HepG2 (cell line): ENCODE measurements around the gene IRGQ. TPM values are rescaled to one million over a fixed set of nuclear protein-coding genes. Genes with fewer than 3 reads are reported as not detected.

Source experiments
- GABPA ChIP-seq, 2 experiments: IDR thresholded peaks; 2 replicates each; pipeline ENCODE4 v1.6.1; 2011 to 2016; ENCODE audit warnings: low read depth in 2 of 2, low read length in 1 of 2, missing biosample characterization in 1 of 2, missing genetic modification characterization in 1 of 2
- GABPB1 ChIP-seq: IDR thresholded peaks from 2 replicates; pipeline ENCODE4 v1.6.1; 2016; ENCODE audit warnings: mild to moderate bottlenecking, missing genetic modification reagents, moderate library complexity, missing compliant biosample characterization
- HDAC1 ChIP-seq: sonication (generic); formaldehyde crosslinking; IDR thresholded peaks from 2 replicates; pipeline ENCODE4 v1.5.1; 2020; ENCODE audit warnings: mild to moderate bottlenecking, missing genetic modification reagents
- HNRNPLL ChIP-seq: fragments of 200-400 bp; formaldehyde crosslinking; IDR thresholded peaks from 2 replicates; pipeline ENCODE4 v1.6.1; 2017; ENCODE audit warnings: mild to moderate bottlenecking, low read depth, low read length; ENCODE audit not compliant: poor library complexity, severe bottlenecking
- NR1H2 ChIP-seq: sonication (generic); formaldehyde crosslinking; IDR thresholded peaks from 2 replicates; pipeline ENCODE4 v1.8.1; 2022; ENCODE audit warnings: low read depth, missing genetic modification reagents, borderline replicate concordance
- RFX1 ChIP-seq: fragments of 450-650 bp; IDR thresholded peaks from 2 replicates; pipeline ENCODE4 v1.6.1; 2017
- RFXANK ChIP-seq: IDR thresholded peaks from 2 replicates; pipeline ENCODE4 v1.6.1; 2016
- SIN3B ChIP-seq: fragments of 150-350 bp; IDR thresholded peaks from 2 replicates; pipeline ENCODE4 v1.6.1; 2014; ENCODE audit warnings: low read length
- TBX2 ChIP-seq: sonication (generic); formaldehyde crosslinking; IDR thresholded peaks from 2 replicates; pipeline ENCODE4 v1.5.0; 2020; ENCODE audit warnings: missing genetic modification reagents, mild to moderate bottlenecking, borderline replicate concordance
- THAP11 ChIP-seq: IDR thresholded peaks from 2 replicates; pipeline ENCODE4 v1.6.1; 2016; ENCODE audit warnings: missing biosample characterization, missing genetic modification reagents
- ZNF264 ChIP-seq: sonication (generic); formaldehyde crosslinking; IDR thresholded peaks from 2 replicates; pipeline ENCODE4 v1.4.0; 2020; ENCODE audit warnings: missing genetic modification reagents
- ZNF558 ChIP-seq: sonication (generic); formaldehyde crosslinking; IDR thresholded peaks from 2 replicates; pipeline ENCODE4 v1.9.0; 2022; ENCODE audit warnings: mild to moderate bottlenecking, missing genetic modification reagents, borderline replicate concordance
- polyA plus RNA-seq, 8 experiments: library from polyadenylated mRNA; depleted of rRNA in 3 of 8; stranded (reverse) in 7 of 8; unstranded in 1 of 8; fragments of >200 nt; fragmentation: Illumina TruSeq in 4 of 8; extraction: Trizol in 4 of 8; gene quantifications; 2 replicates each; pipeline versions ENCODE4 v1.2.1 to v1.2.3, GENCODE V29; 2011 to 2016; ENCODE audit warnings: low read depth in 4 of 8, missing spikeins in 1 of 8, mixed read lengths in 1 of 8; ENCODE audit not compliant: insufficient read depth in 1 of 8
- total RNA-seq, 5 experiments: library from RNA; depleted of rRNA; stranded (reverse); fragments of >200 nt; fragmentation: Illumina TruSeq; extraction: Trizol; gene quantifications; 2 replicates each; pipeline ENCODE4 v1.2.3, GENCODE V29; 2016; ENCODE audit warnings: low read depth in 1 of 5
- TF ChIP-seq, protein P1 (sequence below): sonication (generic); formaldehyde crosslinking; IDR thresholded peaks from 2 replicates; pipeline ENCODE4 v1.5.1; 2020; ENCODE audit warnings: mild to moderate bottlenecking, missing genetic modification reagents, moderate library complexity
- TF ChIP-seq, protein P2 (sequence below): sonication (generic); formaldehyde crosslinking; IDR thresholded peaks from 2 replicates; pipeline ENCODE4 v1.4.0; 2020; ENCODE audit warnings: missing genetic modification reagents
- TF ChIP-seq, protein P3 (sequence below): sonication (generic); formaldehyde crosslinking; IDR thresholded peaks from 2 replicates; pipeline ENCODE4 v1.4.0; 2020; ENCODE audit warnings: missing genetic modification reagents
- TF ChIP-seq, protein P4 (sequence below): sonication (generic); formaldehyde crosslinking; IDR thresholded peaks from 2 replicates; pipeline ENCODE4 v1.8.1; 2023; ENCODE audit warnings: mild to moderate bottlenecking, missing genetic modification reagents

Gene IRGQ
- total and polyA plus RNA-seq, 2 of the 13 experiments (the other 11 are each of a cell fraction or from before 2014, with no cell fraction given), result 11.6 to 12.4 TPM

DNA sequence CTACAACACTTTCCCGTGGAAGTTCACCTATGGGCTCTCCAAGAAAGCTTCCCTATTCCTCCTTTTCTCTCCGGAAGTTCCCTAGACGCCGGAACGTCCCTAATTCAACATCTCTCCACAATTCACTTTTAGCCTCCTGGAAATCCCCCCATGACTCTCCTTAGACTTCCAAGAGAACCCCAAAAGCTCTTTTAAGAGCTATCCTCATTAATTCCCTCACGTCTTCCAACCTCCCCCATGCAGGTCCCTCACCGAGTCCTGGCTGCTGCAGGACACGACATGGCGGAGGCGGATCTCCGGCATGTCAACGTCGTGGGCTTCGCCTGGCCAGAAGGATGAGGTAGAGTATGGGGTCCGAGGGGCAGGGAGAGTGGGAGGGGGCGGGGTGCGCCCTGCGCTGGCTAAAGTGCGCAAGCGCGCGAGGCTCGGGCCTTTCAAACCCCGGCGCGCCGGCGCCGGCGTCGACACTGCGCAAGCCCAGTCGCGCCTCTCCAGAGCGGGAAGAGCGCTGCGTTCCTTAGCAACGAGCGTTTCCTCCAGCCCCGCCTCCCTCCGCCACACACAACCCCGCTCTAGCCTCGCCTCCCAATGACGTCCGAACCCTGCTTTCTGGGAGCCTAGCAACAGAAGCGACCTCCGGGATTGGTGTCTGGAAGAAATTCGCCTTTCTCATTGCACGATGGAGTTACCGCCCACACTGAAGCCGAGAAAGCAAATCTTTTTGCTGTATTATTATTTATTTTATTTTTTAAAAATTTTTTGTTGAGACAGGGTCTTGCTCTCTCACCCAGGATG is 20.6 kb downstream of the IRGQ start, which contains the start of the genes PINLYP and XRCC1 (continued):
- TF ChIP-seq, protein P1, sequence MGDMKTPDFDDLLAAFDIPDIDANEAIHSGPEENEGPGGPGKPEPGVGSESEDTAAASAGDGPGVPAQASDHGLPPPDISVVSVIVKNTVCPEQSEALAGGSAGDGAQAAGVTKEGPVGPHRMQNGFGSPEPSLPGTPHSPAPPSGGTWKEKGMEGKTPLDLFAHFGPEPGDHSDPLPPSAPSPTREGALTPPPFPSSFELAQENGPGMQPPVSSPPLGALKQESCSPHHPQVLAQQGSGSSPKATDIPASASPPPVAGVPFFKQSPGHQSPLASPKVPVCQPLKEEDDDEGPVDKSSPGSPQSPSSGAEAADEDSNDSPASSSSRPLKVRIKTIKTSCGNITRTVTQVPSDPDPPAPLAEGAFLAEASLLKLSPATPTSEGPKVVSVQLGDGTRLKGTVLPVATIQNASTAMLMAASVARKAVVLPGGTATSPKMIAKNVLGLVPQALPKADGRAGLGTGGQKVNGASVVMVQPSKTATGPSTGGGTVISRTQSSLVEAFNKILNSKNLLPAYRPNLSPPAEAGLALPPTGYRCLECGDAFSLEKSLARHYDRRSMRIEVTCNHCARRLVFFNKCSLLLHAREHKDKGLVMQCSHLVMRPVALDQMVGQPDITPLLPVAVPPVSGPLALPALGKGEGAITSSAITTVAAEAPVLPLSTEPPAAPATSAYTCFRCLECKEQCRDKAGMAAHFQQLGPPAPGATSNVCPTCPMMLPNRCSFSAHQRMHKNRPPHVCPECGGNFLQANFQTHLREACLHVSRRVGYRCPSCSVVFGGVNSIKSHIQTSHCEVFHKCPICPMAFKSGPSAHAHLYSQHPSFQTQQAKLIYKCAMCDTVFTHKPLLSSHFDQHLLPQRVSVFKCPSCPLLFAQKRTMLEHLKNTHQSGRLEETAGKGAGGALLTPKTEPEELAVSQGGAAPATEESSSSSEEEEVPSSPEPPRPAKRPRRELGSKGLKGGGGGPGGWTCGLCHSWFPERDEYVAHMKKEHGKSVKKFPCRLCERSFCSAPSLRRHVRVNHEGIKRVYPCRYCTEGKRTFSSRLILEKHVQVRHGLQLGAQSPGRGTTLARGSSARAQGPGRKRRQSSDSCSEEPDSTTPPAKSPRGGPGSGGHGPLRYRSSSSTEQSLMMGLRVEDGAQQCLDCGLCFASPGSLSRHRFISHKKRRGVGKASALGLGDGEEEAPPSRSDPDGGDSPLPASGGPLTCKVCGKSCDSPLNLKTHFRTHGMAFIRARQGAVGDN (CRISPR knock-in tag), result peak; percentile 73
- TF ChIP-seq, protein P2, sequence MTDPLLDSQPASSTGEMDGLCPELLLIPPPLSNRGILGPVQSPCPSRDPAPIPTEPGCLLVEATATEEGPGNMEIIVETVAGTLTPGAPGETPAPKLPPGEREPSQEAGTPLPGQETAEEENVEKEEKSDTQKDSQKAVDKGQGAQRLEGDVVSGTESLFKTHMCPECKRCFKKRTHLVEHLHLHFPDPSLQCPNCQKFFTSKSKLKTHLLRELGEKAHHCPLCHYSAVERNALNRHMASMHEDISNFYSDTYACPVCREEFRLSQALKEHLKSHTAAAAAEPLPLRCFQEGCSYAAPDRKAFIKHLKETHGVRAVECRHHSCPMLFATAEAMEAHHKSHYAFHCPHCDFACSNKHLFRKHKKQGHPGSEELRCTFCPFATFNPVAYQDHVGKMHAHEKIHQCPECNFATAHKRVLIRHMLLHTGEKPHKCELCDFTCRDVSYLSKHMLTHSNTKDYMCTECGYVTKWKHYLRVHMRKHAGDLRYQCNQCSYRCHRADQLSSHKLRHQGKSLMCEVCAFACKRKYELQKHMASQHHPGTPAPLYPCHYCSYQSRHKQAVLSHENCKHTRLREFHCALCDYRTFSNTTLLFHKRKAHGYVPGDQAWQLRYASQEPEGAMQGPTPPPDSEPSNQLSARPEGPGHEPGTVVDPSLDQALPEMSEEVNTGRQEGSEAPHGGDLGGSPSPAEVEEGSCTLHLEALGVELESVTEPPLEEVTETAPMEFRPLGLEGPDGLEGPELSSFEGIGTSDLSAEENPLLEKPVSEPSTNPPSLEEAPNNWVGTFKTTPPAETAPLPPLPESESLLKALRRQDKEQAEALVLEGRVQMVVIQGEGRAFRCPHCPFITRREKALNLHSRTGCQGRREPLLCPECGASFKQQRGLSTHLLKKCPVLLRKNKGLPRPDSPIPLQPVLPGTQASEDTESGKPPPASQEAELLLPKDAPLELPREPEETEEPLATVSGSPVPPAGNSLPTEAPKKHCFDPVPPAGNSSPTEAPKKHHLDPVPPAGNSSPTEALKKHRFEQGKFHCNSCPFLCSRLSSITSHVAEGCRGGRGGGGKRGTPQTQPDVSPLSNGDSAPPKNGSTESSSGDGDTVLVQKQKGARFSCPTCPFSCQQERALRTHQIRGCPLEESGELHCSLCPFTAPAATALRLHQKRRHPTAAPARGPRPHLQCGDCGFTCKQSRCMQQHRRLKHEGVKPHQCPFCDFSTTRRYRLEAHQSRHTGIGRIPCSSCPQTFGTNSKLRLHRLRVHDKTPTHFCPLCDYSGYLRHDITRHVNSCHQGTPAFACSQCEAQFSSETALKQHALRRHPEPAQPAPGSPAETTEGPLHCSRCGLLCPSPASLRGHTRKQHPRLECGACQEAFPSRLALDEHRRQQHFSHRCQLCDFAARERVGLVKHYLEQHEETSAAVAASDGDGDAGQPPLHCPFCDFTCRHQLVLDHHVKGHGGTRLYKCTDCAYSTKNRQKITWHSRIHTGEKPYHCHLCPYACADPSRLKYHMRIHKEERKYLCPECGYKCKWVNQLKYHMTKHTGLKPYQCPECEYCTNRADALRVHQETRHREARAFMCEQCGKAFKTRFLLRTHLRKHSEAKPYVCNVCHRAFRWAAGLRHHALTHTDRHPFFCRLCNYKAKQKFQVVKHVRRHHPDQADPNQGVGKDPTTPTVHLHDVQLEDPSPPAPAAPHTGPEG (CRISPR knock-in tag), result 0 out of 2 replicates have a peak, but pooled peaks have one; percentile 62
- no peak for TF ChIP-seq TBX2 (CRISPR knock-in tag)
- TF ChIP-seq ZNF558 (CRISPR knock-in tag), result no peak
- TF ChIP-seq, protein P3, sequence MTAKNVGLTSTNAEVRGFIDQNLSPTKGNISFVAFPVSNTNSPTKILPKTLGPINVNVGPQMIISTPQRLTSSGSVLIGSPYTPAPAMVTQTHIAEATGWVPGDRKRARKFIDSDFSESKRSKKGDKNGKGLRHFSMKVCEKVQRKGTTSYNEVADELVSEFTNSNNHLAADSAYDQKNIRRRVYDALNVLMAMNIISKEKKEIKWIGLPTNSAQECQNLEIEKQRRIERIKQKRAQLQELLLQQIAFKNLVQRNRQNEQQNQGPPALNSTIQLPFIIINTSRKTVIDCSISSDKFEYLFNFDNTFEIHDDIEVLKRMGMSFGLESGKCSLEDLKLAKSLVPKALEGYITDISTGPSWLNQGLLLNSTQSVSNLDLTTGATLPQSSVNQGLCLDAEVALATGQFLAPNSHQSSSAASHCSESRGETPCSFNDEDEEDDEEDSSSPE (CRISPR knock-in tag), result peak; percentile 90
- no peak for TF ChIP-seq NR1H2 (CRISPR knock-in tag)
- peak; percentile 91 for TF ChIP-seq RFX1
- no peak for TF ChIP-seq GABPA (IDR thresholded peaks at IDR 0.05; ENCODE audit: low read depth, low read length)
- peak; percentile 56 for TF ChIP-seq GABPA (CRISPR knock-in tag; IDR thresholded peaks at IDR 0.05; ENCODE audit: low read depth)
- no peak for TF ChIP-seq ZNF264 (CRISPR knock-in tag)
- TF ChIP-seq HDAC1, result peak; percentile 70
- peak; percentile 69 for TF ChIP-seq SIN3B
- TF ChIP-seq RFXANK, result peak; percentile 97
- TF ChIP-seq, protein P4, sequence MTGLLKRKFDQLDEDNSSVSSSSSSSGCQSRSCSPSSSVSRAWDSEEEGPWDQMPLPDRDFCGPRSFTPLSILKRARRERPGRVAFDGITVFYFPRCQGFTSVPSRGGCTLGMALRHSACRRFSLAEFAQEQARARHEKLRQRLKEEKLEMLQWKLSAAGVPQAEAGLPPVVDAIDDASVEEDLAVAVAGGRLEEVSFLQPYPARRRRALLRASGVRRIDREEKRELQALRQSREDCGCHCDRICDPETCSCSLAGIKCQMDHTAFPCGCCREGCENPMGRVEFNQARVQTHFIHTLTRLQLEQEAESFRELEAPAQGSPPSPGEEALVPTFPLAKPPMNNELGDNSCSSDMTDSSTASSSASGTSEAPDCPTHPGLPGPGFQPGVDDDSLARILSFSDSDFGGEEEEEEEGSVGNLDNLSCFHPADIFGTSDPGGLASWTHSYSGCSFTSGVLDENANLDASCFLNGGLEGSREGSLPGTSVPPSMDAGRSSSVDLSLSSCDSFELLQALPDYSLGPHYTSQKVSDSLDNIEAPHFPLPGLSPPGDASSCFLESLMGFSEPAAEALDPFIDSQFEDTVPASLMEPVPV, result no peak
- peak; percentile 67 for TF ChIP-seq HNRNPLL
- peak; percentile 86 for TF ChIP-seq THAP11 (CRISPR knock-in tag)
- TF ChIP-seq GABPB1, result peak; percentile 83
